HG03066 (cell line): ENCODE data around the gene ANP32D.
"Not testable (repeated sequence)": the region's sequence is repeated elsewhere in the genome, so short reads cannot be mapped to it uniquely, and the experiment has no call there.

Source experiments
- ATAC-seq: cut with Tn5 transposase; IDR thresholded peaks from one replicate; pipeline ENCODE4 v1.9.1; 2021; ENCODE audit warnings: low read depth; ENCODE audit not compliant: unreplicated experiment

The ANP32D gene

GRCh38 chr12:48489456-48489855, 17.1 kb downstream of the ANP32D start:
- not testable (repeated sequence) for ATAC-seq

GRCh38 chr12:48500281-48500680, 27.9 kb downstream of the ANP32D start:
- ATAC-seq: not testable (repeated sequence)

- ATAC-seq: not testable (repeated sequence)
Measured at GRCh38 chr12:48506836-48507235, 34.5 kb downstream of the ANP32D start.

DNA sequence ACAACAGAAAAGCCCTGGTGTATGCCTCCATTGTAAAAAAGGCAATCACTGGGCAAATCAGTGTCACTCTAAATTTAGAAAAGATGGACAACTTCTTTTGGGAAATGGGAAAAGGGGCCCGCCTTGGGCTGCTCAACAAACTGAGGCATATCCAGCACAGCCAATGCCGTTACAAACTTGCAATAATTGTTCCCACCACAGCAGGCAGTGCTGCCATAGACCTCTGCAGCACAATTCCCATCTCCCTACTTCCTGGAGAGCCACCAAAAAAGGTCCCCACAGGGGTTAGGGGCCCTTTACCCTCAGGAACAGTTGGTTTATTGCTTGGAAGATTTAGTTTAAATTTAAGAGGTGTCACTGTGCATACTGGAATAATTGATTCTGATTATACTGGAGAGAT, 36.6 kb downstream of the ANP32D start:
- no peak for ATAC-seq

DNA sequence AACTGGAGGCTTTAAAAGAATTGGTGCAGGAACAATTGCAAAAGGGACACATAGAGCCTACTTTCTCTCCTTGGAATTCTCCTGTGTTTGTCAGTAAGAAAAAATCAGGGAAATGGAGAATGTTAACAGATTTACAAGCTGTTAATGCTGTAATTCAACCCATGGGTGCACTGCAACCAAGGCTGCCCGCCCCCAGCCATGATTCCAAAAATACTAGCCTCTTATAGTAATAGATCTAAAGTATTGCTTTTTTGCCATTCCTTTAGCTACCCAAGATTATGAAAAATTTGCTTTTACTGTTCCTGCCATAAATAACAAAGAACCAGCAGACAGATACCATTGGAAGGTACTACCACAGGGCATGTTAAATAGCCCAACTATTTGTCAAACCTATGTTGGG, 37.8 kb downstream of the ANP32D start:
- no peak for ATAC-seq

- ATAC-seq: peak; percentile 70
Measured at GRCh38 chr12:48512855-48513254, 40.5 kb downstream of the ANP32D start.

- ATAC-seq: no peak
Measured at GRCh38 chr12:48514728-48515127, 42.4 kb downstream of the ANP32D start.

- ATAC-seq: not testable (repeated sequence)
Measured at GRCh38 chr12:48520381-48520780, 48.0 kb downstream of the ANP32D start.
